Neural cell (in vitro differentiated cells): Measurements from ENCODE around the gene CARMIL1.

Experiments used
- EP300 ChIP-seq: fragments of 450-650 bp; conservative IDR thresholded peaks from 2 replicates; pipeline ENCODE4 v1.6.1; 2014; ENCODE audit warnings: antibody characterized with exemption, mild to moderate bottlenecking, moderate library complexity; ENCODE audit not compliant: poor library complexity, severe bottlenecking
- EZH2 ChIP-seq: fragments of 200-600, 300-800 bp; shearing (Covaris generic), sonication (generic); IDR thresholded peaks from 2 replicates; pipeline ENCODE4 v1.6.1; 2014; ENCODE audit warnings: antibody characterized with exemption, low read length, borderline replicate concordance, mild to moderate bottlenecking; ENCODE audit not compliant: insufficient read depth, poor library complexity, severe bottlenecking
- MXI1 ChIP-seq: fragments of 450-650 bp; conservative IDR thresholded peaks from 2 replicates; pipeline ENCODE4 v1.6.1; 2014; ENCODE audit warnings: antibody characterized with exemption, mild to moderate bottlenecking; ENCODE audit not compliant: poor library complexity, severe bottlenecking
- POLR2AphosphoS5 ChIP-seq: IDR thresholded peaks from 2 replicates; pipeline ENCODE4 v1.6.1; 2012
- RAD21 ChIP-seq: fragments of 450-650 bp; conservative IDR thresholded peaks from 2 replicates; pipeline ENCODE4 v1.6.1; 2014; ENCODE audit warnings: antibody characterized with exemption, mild to moderate bottlenecking, moderate library complexity
- TAF1 ChIP-seq: IDR thresholded peaks from 2 replicates; pipeline ENCODE4 v1.6.1; 2012; ENCODE audit warnings: low read depth
- TF ChIP-seq, protein P1 (sequence below): fragments of 450-650 bp; IDR thresholded peaks from 2 replicates; pipeline ENCODE4 v1.5.1; 2014; ENCODE audit warnings: antibody characterized with exemption, mild to moderate bottlenecking, moderate library complexity; ENCODE audit not compliant: poor library complexity, severe bottlenecking
- TF ChIP-seq, protein P2 (sequence below): IDR thresholded peaks from 2 replicates; pipeline ENCODE4 v1.6.1; 2012; ENCODE audit warnings: borderline replicate concordance

DNA sequence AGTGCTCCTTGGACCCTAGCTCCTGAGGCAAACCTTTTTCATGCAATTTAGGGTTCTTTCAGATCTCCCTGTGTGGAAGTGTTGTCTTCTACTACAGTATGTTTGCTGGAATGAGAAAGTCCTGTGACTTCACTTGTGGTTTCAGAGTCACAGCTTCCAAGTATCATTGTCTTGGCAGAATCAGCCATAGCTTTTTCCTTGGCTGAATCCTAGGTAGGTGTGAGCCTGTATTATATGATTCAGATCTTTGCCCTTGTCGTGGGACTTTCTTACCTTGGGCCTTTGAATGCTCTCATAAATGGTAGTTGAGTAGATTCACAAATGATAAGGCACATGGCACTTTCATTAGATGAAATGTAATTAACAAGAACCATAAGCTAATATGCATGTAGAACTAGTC lies 16.5 kb downstream of the CARMIL1 start:
- TF ChIP-seq, protein P1, sequence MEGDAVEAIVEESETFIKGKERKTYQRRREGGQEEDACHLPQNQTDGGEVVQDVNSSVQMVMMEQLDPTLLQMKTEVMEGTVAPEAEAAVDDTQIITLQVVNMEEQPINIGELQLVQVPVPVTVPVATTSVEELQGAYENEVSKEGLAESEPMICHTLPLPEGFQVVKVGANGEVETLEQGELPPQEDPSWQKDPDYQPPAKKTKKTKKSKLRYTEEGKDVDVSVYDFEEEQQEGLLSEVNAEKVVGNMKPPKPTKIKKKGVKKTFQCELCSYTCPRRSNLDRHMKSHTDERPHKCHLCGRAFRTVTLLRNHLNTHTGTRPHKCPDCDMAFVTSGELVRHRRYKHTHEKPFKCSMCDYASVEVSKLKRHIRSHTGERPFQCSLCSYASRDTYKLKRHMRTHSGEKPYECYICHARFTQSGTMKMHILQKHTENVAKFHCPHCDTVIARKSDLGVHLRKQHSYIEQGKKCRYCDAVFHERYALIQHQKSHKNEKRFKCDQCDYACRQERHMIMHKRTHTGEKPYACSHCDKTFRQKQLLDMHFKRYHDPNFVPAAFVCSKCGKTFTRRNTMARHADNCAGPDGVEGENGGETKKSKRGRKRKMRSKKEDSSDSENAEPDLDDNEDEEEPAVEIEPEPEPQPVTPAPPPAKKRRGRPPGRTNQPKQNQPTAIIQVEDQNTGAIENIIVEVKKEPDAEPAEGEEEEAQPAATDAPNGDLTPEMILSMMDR = no peak
- TF ChIP-seq, protein P2, sequence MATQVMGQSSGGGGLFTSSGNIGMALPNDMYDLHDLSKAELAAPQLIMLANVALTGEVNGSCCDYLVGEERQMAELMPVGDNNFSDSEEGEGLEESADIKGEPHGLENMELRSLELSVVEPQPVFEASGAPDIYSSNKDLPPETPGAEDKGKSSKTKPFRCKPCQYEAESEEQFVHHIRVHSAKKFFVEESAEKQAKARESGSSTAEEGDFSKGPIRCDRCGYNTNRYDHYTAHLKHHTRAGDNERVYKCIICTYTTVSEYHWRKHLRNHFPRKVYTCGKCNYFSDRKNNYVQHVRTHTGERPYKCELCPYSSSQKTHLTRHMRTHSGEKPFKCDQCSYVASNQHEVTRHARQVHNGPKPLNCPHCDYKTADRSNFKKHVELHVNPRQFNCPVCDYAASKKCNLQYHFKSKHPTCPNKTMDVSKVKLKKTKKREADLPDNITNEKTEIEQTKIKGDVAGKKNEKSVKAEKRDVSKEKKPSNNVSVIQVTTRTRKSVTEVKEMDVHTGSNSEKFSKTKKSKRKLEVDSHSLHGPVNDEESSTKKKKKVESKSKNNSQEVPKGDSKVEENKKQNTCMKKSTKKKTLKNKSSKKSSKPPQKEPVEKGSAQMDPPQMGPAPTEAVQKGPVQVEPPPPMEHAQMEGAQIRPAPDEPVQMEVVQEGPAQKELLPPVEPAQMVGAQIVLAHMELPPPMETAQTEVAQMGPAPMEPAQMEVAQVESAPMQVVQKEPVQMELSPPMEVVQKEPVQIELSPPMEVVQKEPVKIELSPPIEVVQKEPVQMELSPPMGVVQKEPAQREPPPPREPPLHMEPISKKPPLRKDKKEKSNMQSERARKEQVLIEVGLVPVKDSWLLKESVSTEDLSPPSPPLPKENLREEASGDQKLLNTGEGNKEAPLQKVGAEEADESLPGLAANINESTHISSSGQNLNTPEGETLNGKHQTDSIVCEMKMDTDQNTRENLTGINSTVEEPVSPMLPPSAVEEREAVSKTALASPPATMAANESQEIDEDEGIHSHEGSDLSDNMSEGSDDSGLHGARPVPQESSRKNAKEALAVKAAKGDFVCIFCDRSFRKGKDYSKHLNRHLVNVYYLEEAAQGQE = no peak
- TF ChIP-seq RAD21 (no peak), TAF1 (no peak), EP300 (no peak), EZH2 (no peak), POLR2AphosphoS5 (no peak), MXI1 (no peak)
